DMS79 treated with DMSO at 0.1 percent for 48 hours (cell line): Measurements from ENCODE around the gene ADH1A.
"Not testable (repeated sequence)": the region's sequence is repeated elsewhere in the genome, so short reads cannot be mapped to it uniquely, and the experiment has no call there.

Experiments
- DNase-seq: peaks from one replicate; lab custom pipeline; 2025; lab: John Stamatoyannopoulos, UW

The ADH1A gene

DNA sequence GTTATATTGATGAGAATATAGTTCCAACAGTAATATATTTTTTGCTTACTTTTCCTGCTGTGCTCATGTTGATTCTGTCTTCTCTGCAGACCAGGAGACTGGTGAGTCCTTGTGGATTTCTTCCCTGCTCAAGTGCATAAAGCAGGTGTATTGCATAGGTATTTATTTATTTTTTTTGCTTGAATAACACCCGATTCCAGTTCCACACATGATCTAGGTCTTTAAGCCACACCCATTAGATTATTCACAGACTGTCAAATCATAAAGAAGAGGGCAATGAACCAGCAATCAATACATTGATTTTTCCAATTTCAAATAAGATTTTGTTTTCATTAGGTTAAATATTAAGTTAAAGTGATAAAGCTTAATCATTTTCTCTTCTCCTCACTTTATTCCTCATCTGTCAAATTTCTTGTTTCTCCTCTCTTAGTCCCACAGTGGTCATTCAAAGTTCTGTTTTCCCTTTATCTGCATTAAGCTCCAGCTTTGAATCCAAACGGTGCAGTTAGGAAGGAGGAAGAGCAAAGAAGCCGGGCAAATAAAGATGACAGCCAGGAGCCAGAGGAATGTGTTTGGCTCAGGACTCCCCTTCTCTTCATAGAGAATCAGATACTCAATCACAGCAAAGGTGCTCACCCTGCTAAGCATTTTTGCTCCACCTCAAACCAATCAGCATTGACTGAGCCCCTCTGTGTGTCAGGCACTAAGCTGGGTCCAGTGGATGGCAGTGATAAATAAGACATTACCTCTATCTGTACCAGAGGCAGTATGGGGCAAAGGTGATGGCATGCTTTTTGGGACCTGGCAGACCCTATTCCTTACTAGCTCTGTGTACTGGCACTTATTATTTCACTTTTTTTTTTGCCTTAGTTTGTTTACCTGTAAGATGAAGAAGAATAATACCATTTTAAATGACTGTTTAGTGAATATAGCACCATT lies at the start of gene ADH1A:
ADH1A (minus strand) TSS at position 138 of the 939 bp plus-strand sequence; CDS start at position 67, 71 bp downstream.
- no peak for DNase-seq

- no peak for DNase-seq
These were observed 48.4 kb upstream of the ADH1A start for GRCh38 chr4:99339172-99339571.

DNA sequence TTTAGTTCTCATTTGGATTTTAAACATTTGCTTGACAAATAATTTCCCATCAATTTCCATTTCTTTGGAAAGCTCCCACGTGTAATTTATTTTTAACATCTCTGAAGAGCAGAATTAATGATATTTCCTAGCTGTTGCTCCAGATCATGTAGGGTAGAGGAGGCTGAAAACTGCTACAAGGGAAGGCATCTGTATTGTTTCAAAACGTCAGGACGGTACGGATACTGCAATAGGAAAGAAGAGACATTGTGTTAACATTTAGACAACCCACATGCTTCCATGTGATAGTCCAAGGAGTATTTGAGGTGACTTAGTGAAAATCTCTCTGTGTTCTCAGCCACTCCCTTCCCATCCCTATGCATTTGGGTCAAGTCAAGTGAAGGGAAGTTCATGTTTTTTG lies 45.8 kb upstream of the ADH1A start:
- no peak for DNase-seq

GRCh38 chr4:99334880-99335279 lies 44.1 kb upstream of the ADH1A start:
- no peak for DNase-seq

GRCh38 chr4:99330648-99331047 lies 39.9 kb upstream of the ADH1A start:
- no peak for DNase-seq

- no peak for DNase-seq
These were observed 39.1 kb upstream of the ADH1A start for GRCh38 chr4:99329876-99330275.

DNA sequence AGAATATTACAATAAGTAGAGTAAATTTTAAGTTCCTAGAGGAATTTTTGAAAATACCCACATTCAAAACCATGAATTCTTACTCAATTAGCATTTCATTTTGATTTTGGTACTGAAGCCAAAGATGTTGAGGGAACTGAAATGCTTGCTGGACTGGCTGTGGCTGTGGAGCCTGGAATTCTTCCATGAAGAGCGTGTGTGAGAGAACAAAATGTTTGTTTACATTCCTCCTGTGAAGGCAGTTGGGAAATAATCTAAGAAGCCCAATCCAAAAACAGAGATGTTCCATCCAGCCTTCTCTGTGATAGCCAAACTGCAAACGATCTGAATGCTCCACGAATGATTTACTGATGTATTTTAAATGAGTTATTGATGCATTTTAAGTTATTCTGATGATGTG lies 34.2 kb upstream of the ADH1A start:
- no peak for DNase-seq

- no peak for DNase-seq
These were observed 33.6 kb upstream of the ADH1A start for GRCh38 chr4:99324361-99324760.

DNA sequence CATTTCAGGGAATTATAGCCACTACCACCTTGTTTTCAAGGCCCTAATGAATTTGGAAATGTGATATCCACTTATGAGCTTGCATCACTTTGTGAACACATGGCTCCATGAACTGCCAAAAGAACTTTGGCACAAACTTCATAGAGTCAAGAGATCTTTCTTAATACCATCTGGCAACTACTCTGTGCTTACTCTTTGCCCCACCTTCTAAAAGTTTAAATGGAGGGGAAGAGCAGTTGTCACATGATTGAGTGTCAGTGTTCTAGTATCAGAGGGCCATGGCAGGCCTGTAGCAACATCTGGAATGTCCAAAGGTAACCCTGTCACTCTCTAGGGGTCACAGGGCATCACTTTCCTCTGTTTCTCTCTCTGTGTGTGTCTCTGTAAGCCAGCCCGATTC lies 33.0 kb upstream of the ADH1A start:
- DNase-seq: no peak

DNA sequence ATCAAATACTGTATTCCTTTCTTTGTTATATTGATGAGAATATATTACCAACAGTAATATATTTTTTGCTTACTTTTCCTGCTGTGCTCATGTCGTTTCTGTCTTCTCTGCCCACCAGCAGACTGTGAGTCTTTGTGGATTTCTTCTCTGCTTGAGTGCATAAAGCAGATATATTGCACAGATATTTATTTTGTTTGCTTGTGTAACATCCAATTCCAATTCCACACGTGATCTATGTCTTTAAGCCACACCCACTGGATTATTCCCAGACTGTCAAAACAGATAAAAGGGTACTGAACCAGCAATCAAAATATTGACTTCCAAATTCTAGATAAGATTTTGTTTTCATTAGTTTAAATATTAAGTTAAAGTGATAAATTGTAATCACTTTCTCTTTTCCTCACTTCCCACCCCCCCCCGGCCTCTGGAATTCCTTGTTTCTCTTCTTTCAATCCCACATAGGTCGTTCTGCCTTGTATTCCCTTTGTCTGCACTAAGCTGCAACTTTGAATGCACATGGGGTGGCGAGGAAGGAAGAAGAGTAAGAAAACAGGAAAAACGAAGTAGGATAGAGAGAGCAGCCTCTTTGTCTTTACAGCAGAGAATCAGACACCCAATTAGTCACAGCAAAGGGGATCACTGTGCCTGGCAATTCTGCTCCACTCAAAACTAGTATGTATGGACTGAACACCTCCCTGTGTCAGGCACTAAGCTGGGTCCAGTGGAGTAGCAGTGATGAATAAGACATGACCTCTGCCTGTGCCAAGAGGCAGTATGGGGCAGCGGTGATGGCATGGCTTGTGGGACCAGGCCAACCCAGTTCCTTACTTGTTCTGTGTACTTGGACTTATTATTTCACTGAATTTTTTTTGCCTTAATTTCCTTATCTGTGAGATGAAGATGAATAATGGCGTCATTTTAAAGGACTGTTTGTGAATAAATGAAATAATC lies 30.7 kb upstream of the ADH1A start, which contains the start of gene ADH1B:
ADH1B (minus strand) TSS at position 161 of the 951 bp plus-strand sequence; CDS start at position 91, 70 bp downstream.
- no peak for DNase-seq

DNA sequence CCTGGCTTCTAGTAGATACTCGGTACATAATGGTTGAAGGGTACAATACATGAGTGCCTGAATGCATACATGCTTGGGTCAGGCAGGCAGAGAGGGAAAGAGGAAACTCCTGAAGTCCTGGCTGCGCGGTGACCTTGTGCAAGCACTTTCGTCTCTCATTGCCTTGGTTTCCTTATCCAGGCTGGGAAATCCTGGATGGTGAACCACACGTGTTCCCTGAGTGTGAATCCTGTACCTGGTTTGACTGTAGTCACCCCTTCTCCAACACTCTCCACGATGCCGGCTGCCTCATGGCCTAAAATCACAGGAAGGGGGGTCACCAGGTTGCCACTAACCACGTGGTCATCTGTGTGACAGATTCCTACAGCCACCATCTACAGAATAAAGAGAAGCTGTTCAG lies 27.0 kb upstream of the ADH1A start:
- not testable (repeated sequence) for DNase-seq

- DNase-seq: no peak
These were observed 26.6 kb upstream of the ADH1A start for GRCh38 chr4:99317354-99317753.

DNA sequence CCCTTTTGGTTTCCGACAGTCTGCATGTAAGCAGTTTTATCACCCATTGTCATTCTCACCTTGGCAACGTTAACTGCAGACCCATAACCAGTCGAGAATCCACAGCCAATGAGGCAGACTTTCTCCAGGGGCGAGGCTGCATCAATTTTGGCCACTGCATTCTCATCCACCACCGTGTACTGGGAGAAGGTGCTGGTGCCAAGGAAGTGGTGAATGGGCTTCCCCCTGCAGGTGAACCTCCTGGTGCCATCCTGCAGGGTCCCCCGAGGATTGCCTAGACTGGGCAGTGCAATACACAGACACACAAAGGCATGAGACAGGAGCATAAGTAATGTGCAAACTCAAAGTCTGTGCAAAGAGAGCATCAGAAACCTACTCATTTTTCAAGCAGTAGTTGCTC lies 25.1 kb upstream of the ADH1A start:
- DNase-seq: no peak

DNA sequence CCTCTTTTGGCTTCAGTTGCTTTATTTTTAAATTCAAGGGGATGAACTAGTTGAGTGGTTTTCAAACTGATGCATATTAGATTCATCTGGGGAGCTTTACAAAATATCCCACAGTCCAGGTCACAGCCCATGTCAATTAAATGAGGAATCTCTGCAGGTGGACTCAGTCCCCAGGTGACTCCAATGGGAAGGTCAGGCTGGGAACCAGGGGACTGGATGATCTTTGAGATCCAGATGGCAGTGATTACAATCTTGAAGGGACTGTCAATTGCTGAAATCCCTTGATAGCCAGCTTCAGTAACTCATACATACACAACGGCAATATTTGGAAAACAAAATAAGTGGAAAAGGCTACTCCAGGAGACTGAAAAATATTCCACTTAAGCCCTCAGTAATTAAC lies 23.4 kb upstream of the ADH1A start:
- DNase-seq: no peak

DNA sequence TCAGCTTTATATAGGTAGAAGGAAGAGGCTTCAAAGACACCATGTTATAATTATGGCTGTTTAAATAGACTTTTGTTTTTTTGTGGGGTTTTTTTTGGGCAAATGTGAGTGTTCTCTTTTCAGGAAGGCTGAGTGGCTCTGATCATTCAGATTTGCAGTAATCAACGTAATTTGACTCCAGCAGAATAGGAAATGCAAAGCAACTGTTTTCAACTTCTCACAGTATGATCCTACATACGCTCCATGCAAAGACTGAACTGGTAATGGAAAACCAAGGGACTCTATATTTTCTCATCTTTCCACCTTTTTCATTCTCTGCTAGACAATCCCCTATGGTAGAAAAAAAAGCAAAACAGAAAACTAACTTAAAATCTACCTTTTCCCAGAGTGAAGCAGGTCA lies 19.6 kb upstream of the ADH1A start:
- no peak for DNase-seq

- no peak for DNase-seq
These were observed 15.0 kb upstream of the ADH1A start for GRCh38 chr4:99305638-99306400.

GRCh38 chr4:99301376-99302164 lies 10.8 kb upstream of the ADH1A start:
- no peak for DNase-seq

GRCh38 chr4:99300934-99301333 lies 10.1 kb upstream of the ADH1A start:
- no peak for DNase-seq

GRCh38 chr4:99293357-99293756 lies 2.6 kb upstream of the ADH1A start:
- DNase-seq: no peak

DNA sequence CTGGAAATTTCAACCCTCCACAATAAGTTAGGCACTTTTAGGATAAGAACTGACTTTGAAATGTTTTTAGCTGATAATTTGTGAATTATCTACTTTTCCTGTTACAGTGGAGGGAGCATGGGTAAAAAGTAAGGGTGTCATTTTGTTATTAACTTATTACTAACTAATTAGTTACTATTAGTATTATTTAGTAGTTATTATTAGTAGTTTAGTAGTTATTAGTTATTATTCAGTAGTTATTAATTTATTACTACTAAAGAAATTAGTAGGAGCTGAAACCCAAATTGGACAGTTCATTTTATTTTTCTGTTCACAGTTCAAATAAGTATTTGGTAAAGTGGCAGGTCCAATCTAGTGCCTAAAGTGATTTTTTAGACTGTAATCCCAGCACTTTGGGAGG lies 5.4 kb downstream of the ADH1A start:
- DNase-seq: no peak

DNA sequence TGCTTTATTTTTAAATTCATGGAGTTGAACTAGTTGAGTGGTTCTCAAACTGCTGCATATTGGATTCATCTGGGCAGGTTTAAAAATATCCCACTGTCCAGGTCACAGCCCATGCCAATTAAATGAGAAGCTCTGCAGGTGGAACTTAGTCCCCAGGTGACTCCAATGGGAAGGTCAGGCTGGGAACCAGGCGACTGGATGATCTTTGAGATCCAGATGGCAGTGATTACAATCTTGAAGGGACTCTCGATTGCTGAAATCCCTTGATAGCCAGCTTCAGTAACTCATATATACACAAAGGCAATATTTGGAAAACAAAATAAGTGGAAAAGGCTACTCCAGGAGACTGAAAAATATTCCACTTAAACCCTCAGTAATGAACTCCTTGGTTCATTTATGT lies 8.1 kb downstream of the ADH1A start:
- DNase-seq: no peak
